Measurements from ENCODE around the gene MRPL47. TPM values are rescaled to one million over a fixed set of nuclear protein-coding genes. Genes with fewer than 3 reads are reported as not detected.
A peak's percentile ranks its signal among the peaks of the same experiment; 100 is the strongest.

MRPL47 gene
- total RNA-seq, 1 experiment from 2014 or later, result 107 TPM

- no peak for DNase-seq (ENCODE audit: low read depth)
Measured at GRCh38 chr3:179591313-179591712, 13.1 kb downstream of the MRPL47 start.

DNA sequence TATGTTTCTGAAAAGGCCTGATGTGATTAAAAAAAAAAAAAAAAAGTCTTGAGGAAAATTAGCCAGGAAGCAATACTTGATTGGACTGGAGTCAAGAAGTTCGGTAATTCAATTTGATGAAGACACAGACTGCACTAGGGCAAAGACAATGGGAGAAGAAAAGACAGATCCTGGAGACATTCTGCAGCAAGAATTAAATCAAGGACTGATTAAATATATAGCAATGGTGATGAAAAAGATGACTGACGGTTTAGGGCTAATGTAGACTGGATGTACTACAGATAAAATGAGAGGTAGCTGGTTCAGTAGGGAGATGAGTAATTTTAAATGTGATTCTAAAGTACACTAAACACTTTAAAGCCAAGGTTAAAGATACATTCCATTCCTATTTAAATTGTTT is 13.8 kb downstream of the MRPL47 start:
- DNase-seq (ENCODE audit: low read depth), result no peak

DNA sequence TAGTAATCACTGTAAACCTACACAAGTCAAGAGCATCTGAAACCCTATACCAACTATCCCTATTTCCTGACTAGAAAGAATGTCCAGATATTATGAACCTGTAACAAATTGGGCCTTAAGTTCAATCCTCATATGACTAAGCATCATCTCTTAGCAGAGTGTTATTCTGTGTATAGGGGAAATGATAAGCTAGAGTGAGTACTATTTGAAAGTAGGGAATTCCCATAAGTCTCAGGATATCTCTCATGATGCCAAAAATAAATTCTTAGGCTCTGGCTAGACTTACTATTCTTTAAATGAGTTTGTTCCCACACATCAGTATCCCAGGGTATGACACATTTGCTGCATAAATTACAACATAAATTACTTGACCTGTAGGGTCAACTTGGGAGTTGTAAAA is 15.3 kb downstream of the MRPL47 start:
- no peak for DNase-seq (ENCODE audit: low read depth)

- DNase-seq (ENCODE audit: low read depth), result no peak
Measured at GRCh38 chr3:179580992-179581391, 23.4 kb downstream of the MRPL47 start.

DNA sequence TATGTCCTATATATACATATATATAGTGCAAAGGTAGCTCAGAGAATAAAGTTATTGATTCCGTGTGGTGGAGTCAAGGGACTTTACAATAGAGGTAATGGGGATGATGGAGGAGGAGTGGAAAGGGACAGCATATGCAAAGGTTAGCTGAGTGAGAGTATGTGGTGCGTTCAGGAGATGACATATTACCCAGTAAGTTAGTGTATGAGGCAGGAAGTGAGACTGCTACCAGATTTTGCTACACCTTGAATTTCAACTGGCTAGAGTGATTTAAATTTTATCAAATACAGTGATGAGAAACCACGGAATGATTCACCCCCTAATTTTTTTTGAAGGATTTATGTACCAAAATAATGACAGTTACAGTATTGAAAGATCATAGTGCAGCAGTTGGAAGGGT is 38.9 kb downstream of the MRPL47 start:
- DNase-seq (ENCODE audit: low read depth), result no peak

DNA sequence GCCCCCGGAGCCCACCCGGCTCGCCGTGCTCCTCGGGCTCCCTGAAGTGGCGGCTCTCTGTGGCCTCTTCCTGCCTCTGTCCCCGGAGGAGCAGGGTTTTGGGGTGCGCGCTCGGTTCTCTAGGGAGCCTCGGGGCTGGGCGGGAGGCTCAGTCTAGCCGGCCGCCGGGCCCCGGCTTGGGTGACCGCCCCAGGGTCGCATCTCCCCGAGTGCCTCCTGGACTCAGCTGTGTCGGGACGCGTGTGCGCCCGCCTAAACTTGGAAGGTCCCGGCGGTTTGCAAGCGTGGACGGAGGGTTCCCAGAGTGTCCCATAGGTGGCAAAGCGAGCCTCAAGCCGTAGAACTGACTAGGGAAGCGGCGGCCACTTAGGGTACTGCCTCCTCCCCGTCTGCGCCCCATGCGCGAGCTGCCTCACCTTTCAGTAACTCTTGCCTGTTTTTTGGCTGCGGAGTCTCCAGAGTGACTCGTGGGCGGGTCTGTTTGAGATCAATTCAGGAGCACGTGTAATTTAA is 41.1 kb downstream of the MRPL47 start:
- peak; percentile 79 for DNase-seq (ENCODE audit: low read depth)

GRCh38 chr3:179562591-179563270 is 41.7 kb downstream of the MRPL47 start, which contains the start of gene ACTL6A:
ACTL6A (plus strand) TSS chr3:179562926; CDS start chr3:179563093, 167 bp downstream.
- peak; percentile 100 for DNase-seq (ENCODE audit: low read depth)

GRCh38 chr3:179560791-179561190 is 43.6 kb downstream of the MRPL47 start:
- DNase-seq (ENCODE audit: low read depth), result peak; percentile 1

DNA sequence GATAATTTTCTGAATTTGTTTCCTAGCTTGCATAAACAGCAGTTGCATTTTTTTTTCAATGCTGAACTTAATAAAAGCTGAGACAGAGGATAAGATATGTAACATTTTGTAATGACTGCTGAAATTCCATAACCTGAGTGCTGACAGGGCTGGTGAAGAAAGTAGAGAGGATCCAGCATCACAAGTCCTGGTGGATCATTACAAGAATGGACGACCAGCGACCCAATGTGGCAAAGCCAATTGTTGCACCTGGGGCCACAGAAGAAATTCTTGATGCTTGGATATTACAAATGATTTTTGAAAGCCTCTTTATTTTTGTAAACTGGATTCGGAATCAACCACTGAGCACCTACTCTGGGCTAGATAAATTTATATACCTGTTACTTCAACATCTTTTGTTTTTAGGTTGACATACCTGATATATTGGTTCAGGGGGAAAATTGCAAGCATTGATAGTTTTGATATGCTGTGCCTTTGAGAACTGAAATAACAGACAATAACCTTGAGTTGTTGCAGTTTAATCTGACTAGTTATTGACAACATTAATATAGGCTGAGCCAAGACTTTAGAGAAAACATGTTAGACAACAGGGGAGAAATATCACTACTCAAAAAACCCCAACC is 45.6 kb downstream of the MRPL47 start:
- peak; percentile 66 for DNase-seq (ENCODE audit: low read depth)

- DNase-seq (ENCODE audit: low read depth), result no peak
Measured at GRCh38 chr3:179551349-179552105, 52.9 kb downstream of the MRPL47 start.

DNA sequence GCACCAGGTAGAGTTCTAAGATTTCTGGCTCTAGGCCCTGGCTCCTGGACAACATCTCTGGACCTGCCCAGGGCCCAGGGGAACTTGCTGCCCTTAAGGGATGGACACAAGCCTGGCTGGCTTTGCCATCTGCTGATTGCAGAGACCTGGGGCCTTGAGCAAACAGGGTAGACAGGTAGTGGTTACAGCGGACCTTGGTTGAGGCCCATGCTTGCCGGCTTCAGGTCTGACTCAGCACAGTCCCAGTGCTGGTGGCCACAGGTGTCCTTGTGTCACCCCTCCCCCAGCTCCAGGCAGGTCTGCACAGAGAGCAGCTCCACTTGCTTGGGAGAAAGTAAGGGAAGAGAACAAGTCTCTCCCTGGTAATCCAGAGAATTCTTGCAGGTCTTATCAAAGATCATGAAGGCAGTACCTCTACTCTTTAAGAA is 57.6 kb downstream of the MRPL47 start:
- no peak for DNase-seq (ENCODE audit: low read depth)

DNA sequence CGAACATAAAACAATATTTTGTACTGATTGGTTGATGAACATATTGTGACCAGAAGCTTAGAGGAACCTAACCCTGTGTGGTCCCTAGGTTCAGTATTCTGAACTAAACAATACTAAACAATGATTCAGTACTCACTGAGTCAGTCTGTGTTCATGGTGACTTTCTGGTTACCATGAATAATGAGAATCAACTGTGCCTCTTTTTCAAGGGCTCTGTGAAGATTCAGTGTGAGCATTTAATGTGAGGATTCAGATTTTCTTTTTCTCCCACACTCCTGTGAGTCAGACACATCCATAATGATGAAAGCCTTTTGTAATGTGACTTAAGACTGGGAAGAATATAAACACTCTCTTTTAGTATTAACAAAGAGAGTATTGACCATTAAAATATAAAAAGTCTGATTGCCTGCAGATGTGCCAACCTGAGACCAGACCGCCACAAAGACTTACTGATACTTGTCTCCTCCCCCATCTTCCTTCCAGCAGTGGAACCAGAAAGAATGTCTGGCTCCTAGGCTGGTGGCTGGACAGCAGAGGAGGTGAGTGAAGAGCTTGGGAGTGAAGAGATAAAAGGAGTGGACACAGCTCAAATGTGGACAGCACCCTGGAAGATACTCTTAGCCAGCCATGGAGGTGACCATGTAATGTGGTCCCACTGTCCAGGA is 59.3 kb downstream of the MRPL47 start:
- peak; percentile 76 for DNase-seq (ENCODE audit: low read depth)

GRCh38 chr3:179542375-179542774 is 62.1 kb downstream of the MRPL47 start:
- DNase-seq (ENCODE audit: low read depth), result no peak

DNA sequence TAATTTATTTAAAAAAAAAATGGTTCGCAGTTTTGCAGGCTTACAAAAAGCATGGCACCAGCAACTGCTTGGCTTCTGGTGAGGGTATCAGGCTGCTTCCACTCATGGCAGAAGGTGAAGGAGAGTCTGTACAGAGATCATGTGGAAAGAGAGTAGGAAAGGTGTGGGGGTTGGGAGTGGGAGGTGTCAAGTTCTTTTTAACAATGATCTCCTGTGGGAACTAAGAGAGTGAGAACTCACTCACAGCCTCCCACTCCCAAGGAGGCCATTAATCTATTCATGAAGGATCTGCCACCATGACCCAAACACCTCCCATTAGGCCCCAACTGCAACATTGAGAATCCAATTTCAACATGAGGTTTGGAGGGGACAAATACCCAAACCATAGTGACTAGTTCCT is 62.8 kb downstream of the MRPL47 start:
- DNase-seq (ENCODE audit: low read depth), result no peak

- no peak for DNase-seq (ENCODE audit: low read depth)
Measured at GRCh38 chr3:179541094-179541493, 63.3 kb downstream of the MRPL47 start.

Other genes with a start within 250 kb of the MRPL47 start
- gene GNB4, start 153.2 kb downstream of the MRPL47 start, total RNA-seq (2014; rRNA removed; shearing (Covaris generic)), result 72.1 and 91.1 TPM in 2 replicates
- 127 and 161 TPM in 2 replicates for gene ACTL6A, start 41.7 kb downstream of the MRPL47 start, total RNA-seq (2014; rRNA removed; shearing (Covaris generic))
- gene NDUFB5, start 156 bp upstream of the MRPL47 start, total RNA-seq (2014; rRNA removed; shearing (Covaris generic)), result 222 TPM in 2 replicates
- 13.8 and 16.2 TPM in 2 replicates for gene USP13, start 48.4 kb upstream of the MRPL47 start, total RNA-seq (2014; rRNA removed; shearing (Covaris generic))